HepG2 (cell line): ENCODE results near the gene MYO1B. TPM values are rescaled to one million over a fixed set of nuclear protein-coding genes. Genes with fewer than 3 reads are reported as not detected.

Experiments used
- ATAC-seq: fragments of 200-7000 bp; cut with Tn5 transposase; 3 replicates; pipeline ENCODE4 v1.9.1; 2020; ENCODE audit warnings: mild to moderate bottlenecking, moderate library complexity
- BruUV-seq: library from RNA; stranded (reverse); fragments of 400-500 nt; replicated peaks from 2 replicates; lab custom pipeline; 2021; lab: Mats Ljungman, UMichigan
- CTCF ChIA-PET: fragments of 300-600 bp; formaldehyde crosslinking; extraction: SDS; loops from one replicate; lab custom pipeline; 2021; ENCODE audit warnings: low total read pairs, inconsistent platforms, low intra/inter-chr PET ratio; lab: Yijun Ruan, JAX
- POLR2A ChIA-PET: fragments of 350-600 bp; sonication (Branson Sonifier 250); formaldehyde crosslinking; loops from one replicate; lab custom pipeline; 2020; ENCODE audit warnings: antibody characterized with exemption, inconsistent platforms; lab: Yijun Ruan, JAX
- DNase-seq: peaks from one replicate; pipeline ENCODE4 v3.0.0-alpha.2; 2015; ENCODE audit warnings: low spot score
- FAIRE-seq: peaks from 3 replicates; lab custom pipeline; 2011; peaks lifted over from hg19 to GRCh38; lab: Jason Lieb, UNC
- H2AFZ ChIP-seq: one replicate; pipeline ENCODE4 v1.6.1; 2011; ENCODE audit warnings: low read length, inconsistent platforms
- H3K27ac ChIP-seq: fragments of 300-600 bp; 3 replicates; pipeline ENCODE4 v1.8.0; 2011; ENCODE audit warnings: mixed run types, mild to moderate bottlenecking, mixed read lengths, low read length, inconsistent platforms; ENCODE audit not compliant: insufficient read depth; ENCODE audit errors: extremely low read length
- H3K27me3 ChIP-seq, 2 experiments: fragments of 200-600 bp in 1 of 2; 2 replicates in 1 of 2; 3 replicates in 1 of 2; pipeline versions ENCODE4 v1.6.0 to v1.8.0; 2011; ENCODE audit warnings: low read length in 2 of 2, mild to moderate bottlenecking in 2 of 2, moderate library complexity in 2 of 2, inconsistent platforms in 1 of 2; ENCODE audit not compliant: insufficient read depth in 2 of 2, control insufficient read depth in 1 of 2
- H3K36me3 ChIP-seq, 2 experiments: fragments of 200-600 bp in 1 of 2; replicated peaks in 1 of 2; 2 replicates in 1 of 2; 3 replicates in 1 of 2; pipeline versions ENCODE4 v1.5.1 to v1.8.0; 2011; ENCODE audit warnings: low read length in 2 of 2, inconsistent platforms in 1 of 2; ENCODE audit not compliant: insufficient read depth in 2 of 2, control insufficient read depth in 1 of 2
- H3K4me1 ChIP-seq: 2 replicates; pipeline ENCODE4 v1.5.1; 2012; ENCODE audit warnings: low read length, inconsistent platforms; ENCODE audit not compliant: insufficient read depth
- H3K4me2 ChIP-seq: 2 replicates; pipeline ENCODE4 v1.6.0; 2011; ENCODE audit warnings: low read depth, low read length, inconsistent platforms
- H3K4me3 ChIP-seq, 3 experiments: fragments of 200-600 bp in 1 of 3; sonication (generic), shearing (Covaris generic) in 1 of 3; replicated peaks in 1 of 3; 2 replicates each; pipeline ENCODE4 v1.5.1; 2011 to 2016; ENCODE audit warnings: low read length in 3 of 3, inconsistent platforms in 2 of 3, low read depth in 2 of 3, mild to moderate bottlenecking in 2 of 3, control low read depth in 1 of 3, mixed read lengths in 1 of 3; ENCODE audit not compliant: insufficient read depth in 1 of 3
- H3K79me2 ChIP-seq: one replicate; pipeline ENCODE4 v1.6.1; 2011; ENCODE audit warnings: low read length, inconsistent platforms; ENCODE audit not compliant: insufficient read depth
- H3K9ac ChIP-seq: 2 replicates; pipeline ENCODE4 v1.6.0; 2011; ENCODE audit warnings: mild to moderate bottlenecking, low read depth, low read length, inconsistent platforms; ENCODE audit not compliant: insufficient read depth
- H3K9me3 ChIP-seq: 2 replicates; pipeline ENCODE4 v1.5.1; 2012; ENCODE audit warnings: mild to moderate bottlenecking, low read length
- H4K20me1 ChIP-seq: 2 replicates; pipeline ENCODE4 v1.6.0; 2011; ENCODE audit warnings: inconsistent platforms, mild to moderate bottlenecking, low read length, moderate library complexity; ENCODE audit not compliant: insufficient read depth
- AKAP8 ChIP-seq: sonication (generic); formaldehyde crosslinking; IDR thresholded peaks from 2 replicates; pipeline ENCODE4 v1.5.1; 2020; ENCODE audit warnings: mild to moderate bottlenecking, missing genetic modification reagents
- BRCA1 ChIP-seq: sonication (generic); formaldehyde crosslinking; IDR thresholded peaks from 2 replicates; pipeline ENCODE4 v1.4.0; 2020; ENCODE audit warnings: missing genetic modification reagents
- CEBPB ChIP-seq: IDR thresholded peaks from 2 replicates; pipeline ENCODE4 v1.6.1; 2011; ENCODE audit warnings: low read depth, low read length, improper control_type of control experiment, borderline replicate concordance
- HNRNPLL ChIP-seq: fragments of 200-400 bp; formaldehyde crosslinking; IDR thresholded peaks from 2 replicates; pipeline ENCODE4 v1.6.1; 2017; ENCODE audit warnings: mild to moderate bottlenecking, low read depth, low read length; ENCODE audit not compliant: poor library complexity, severe bottlenecking
- MYNN ChIP-seq: sonication (generic); formaldehyde crosslinking; IDR thresholded peaks from 2 replicates; pipeline ENCODE4 v1.4.0; 2020; ENCODE audit warnings: mild to moderate bottlenecking, low read depth, missing genetic modification reagents
- NFKBIZ ChIP-seq: IDR thresholded peaks from 2 replicates; pipeline ENCODE4 v1.6.1; 2018; ENCODE audit warnings: missing genetic modification reagents, missing compliant biosample characterization
- ZNF782 ChIP-seq: sonication (generic); formaldehyde crosslinking; IDR thresholded peaks from 2 replicates; pipeline ENCODE4 v1.4.0; 2020; ENCODE audit warnings: missing genetic modification reagents, mild to moderate bottlenecking, borderline replicate concordance
- WGBS: methylation state at CpG from one replicate; pipeline ENCODE4 v1.1.6; 2017; ENCODE audit warnings: low lambda C conversion rate; 5-methylcytosine and 5-hydroxymethylcytosine counted together
- in situ Hi-C: cut with HindIII; loops from 2 replicates; pipeline ENCODE4 v1.10.0; 2017; ENCODE audit warnings: low pct_unique_long_range_greater_than_20kb; ENCODE audit not compliant: extremely low pct_ligation_motif_present
- intact Hi-C: fragments of 100-400 bp; cut with micrococcal nuclease; formaldehyde crosslinking; loops from one replicate; pipeline ENCODE4 v1.10.0; 2022; ENCODE audit not compliant: unreplicated experiment
- polyA plus RNA-seq, 8 experiments: library from polyadenylated mRNA; depleted of rRNA in 3 of 8; stranded (reverse) in 7 of 8; unstranded in 1 of 8; fragments of >200 nt; fragmentation: Illumina TruSeq in 4 of 8; extraction: Trizol in 4 of 8; gene quantifications; 2 replicates each; pipeline versions ENCODE4 v1.2.1 to v1.2.3, GENCODE V29; 2011 to 2016; ENCODE audit warnings: low read depth in 4 of 8, missing spikeins in 1 of 8, mixed read lengths in 1 of 8; ENCODE audit not compliant: insufficient read depth in 1 of 8
- total RNA-seq, 5 experiments: library from RNA; depleted of rRNA; stranded (reverse); fragments of >200 nt; fragmentation: Illumina TruSeq; extraction: Trizol; gene quantifications; 2 replicates each; pipeline ENCODE4 v1.2.3, GENCODE V29; 2016; ENCODE audit warnings: low read depth in 1 of 5
- TF ChIP-seq, protein P1 (sequence below): sonication (generic); formaldehyde crosslinking; IDR thresholded peaks from 2 replicates; pipeline ENCODE4 v1.5.1; 2020; ENCODE audit warnings: mild to moderate bottlenecking, missing genetic modification reagents, moderate library complexity

Gene MYO1B
- total and polyA plus RNA-seq, 2 of the 13 experiments (the other 11 are each of a cell fraction or from before 2014, with no cell fraction given), result 36.9 to 89.8 TPM

GRCh38 chr2:191285252-191285651 lies 40.0 kb downstream of the MYO1B start (continued):
- TF ChIP-seq HNRNPLL, result no peak
- TF ChIP-seq NFKBIZ (CRISPR knock-in tag), result no peak
- no peak for TF ChIP-seq ZNF782 (CRISPR knock-in tag)

DNA sequence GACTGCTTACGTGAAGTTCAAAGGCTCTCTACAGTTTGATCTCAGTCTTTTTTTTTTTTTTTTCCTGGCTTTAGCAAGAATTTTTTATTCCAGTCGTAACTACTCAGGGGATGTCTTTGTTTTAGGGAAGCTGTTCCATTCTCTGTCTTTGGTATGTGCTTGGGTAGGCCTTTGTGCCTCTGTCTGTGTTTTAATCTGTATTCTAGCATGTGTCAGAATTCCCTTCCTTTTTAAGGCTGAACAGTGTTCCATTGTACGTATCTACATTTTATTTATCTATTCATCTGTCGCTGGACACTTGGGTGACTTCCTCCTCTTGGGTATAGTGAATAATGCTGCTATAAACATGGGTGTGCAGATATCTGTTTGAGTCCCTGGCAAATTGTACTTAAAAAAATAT lies 42.6 kb downstream of the MYO1B start:
- POLR2A ChIA-PET, result interaction anchor here (0.9 kb wide), 1 partner anchor 41 kb away, joined by 4 read pairs; no protein-coding TSS in a partner anchor
- ATAC-seq (no peak), DNase-seq (no peak), FAIRE-seq (no peak)
- peaks cover 15% of the 10 kb centered on the region for H3K4me1 ChIP-seq
- no peak for TF ChIP-seq BRCA1
- no peak for TF ChIP-seq AKAP8 (CRISPR knock-in tag)
- TF ChIP-seq MYNN (CRISPR knock-in tag), result no peak
- no peak overlapping the region for H3K9ac ChIP-seq
- H3K27ac ChIP-seq, result no peak overlapping the region
- H3K36me3 ChIP-seq, result peaks cover 16 to 26% of the 10 kb centered on the region in 2 experiments
- H4K20me1 ChIP-seq, result no peaks in the 10 kb centered on the region
- no peak overlapping the region for H3K4me2 ChIP-seq
- no peaks in the 10 kb centered on the region for H3K27me3 ChIP-seq
- WGBS, result 97% methylated on average over 4 of the region's 4 CpGs
- H3K9me3 ChIP-seq, result no peaks in the 10 kb centered on the region
- H3K79me2 ChIP-seq, result peaks cover 41% of the 10 kb centered on the region
- BruUV-seq, result no TSS peak
- in situ Hi-C loops (no loop called here), intact Hi-C loops (no loop called here)
- H2AFZ ChIP-seq, result no peak overlapping the region
- no peak overlapping the region for H3K4me3 ChIP-seq
- CTCF ChIA-PET, result no interaction called here

- H3K9ac ChIP-seq, result no peak overlapping the region
- no peaks in the 10 kb centered on the region for H3K9me3 ChIP-seq
- intact Hi-C loops, result no loop called here
- WGBS, result 84% methylated on average over 7 of the region's 7 CpGs
- CTCF ChIA-PET, result no interaction called here
- H3K4me3 ChIP-seq, result no peak overlapping the region
- ATAC-seq (no peak), FAIRE-seq (no peak)
- no TSS peak for BruUV-seq
- TF ChIP-seq, protein P1, sequence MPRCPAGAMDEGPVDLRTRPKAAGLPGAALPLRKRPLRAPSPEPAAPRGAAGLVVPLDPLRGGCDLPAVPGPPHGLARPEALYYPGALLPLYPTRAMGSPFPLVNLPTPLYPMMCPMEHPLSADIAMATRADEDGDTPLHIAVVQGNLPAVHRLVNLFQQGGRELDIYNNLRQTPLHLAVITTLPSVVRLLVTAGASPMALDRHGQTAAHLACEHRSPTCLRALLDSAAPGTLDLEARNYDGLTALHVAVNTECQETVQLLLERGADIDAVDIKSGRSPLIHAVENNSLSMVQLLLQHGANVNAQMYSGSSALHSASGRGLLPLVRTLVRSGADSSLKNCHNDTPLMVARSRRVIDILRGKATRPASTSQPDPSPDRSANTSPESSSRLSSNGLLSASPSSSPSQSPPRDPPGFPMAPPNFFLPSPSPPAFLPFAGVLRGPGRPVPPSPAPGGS, result no peak
- TF ChIP-seq CEBPB, result peak; percentile 56; the same call in 1 of the 2 replicates
- TF ChIP-seq, all 625 proteins: peak for 1
- in situ Hi-C loops, result no loop called here
- H3K36me3 ChIP-seq, result peaks cover 13 to 16% of the 10 kb centered on the region in 2 experiments; a peak in 4 of 5 replicates
- no peaks in the 10 kb centered on the region for H4K20me1 ChIP-seq
- H3K4me2 ChIP-seq, result no peak overlapping the region
- H3K27me3 ChIP-seq, result no peaks in the 10 kb centered on the region
- DNase-seq, result no peak
- POLR2A ChIA-PET, result no interaction called here
- no peak overlapping the region for H3K27ac ChIP-seq
- H3K79me2 ChIP-seq, result peaks cover 46% of the 10 kb centered on the region
- peaks cover 15% of the 10 kb centered on the region for H3K4me1 ChIP-seq
- H2AFZ ChIP-seq, result no peak overlapping the region
Measured at GRCh38 chr2:191289049-191289448, 43.8 kb downstream of the MYO1B start.
